HG03520 (cell line): ENCODE measurements around the gene NARF.
A peak's percentile ranks its signal among the peaks of the same experiment; 100 is the strongest.
"Not testable (repeated sequence)": the region's sequence is repeated elsewhere in the genome, so short reads cannot be mapped to it uniquely, and the experiment has no call there.

Experiments
- ATAC-seq: cut with Tn5 transposase; IDR thresholded peaks from one replicate; pipeline ENCODE4 v1.9.1; 2021; ENCODE audit warnings: mild to moderate bottlenecking, moderate library complexity; ENCODE audit not compliant: unreplicated experiment

NARF gene

GRCh38 chr17:82458179-82458884 lies at the start of gene NARF:
Gene NARF, plus strand, starts transcription at chr17:82458741. Its CDS starts 63 bp downstream, at chr17:82458804.
- ATAC-seq = peak; percentile 87

DNA sequence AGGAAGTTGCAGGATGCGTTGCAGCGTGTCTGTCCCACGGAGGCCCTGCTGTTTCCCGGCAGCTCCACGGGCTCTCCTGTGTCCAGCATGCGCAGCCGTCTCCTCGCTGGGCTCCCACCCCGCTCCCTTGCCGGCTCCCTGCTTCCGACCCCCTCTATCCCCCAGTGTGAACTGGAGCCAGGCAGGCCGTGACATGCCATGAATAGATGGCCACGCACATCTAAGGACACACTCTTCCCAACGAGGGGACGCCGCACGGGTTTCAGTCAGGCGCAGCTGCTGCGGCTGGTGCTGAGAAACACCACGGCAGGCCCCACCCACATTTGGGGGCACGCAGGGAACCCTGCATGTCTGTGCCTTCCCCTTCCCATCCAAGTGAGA lies 49.6 kb upstream of the NARF start:
- no peak for ATAC-seq

- ATAC-seq = no peak
Observed at GRCh38 chr17:82410014-82410716, 48.4 kb upstream of the NARF start.

DNA sequence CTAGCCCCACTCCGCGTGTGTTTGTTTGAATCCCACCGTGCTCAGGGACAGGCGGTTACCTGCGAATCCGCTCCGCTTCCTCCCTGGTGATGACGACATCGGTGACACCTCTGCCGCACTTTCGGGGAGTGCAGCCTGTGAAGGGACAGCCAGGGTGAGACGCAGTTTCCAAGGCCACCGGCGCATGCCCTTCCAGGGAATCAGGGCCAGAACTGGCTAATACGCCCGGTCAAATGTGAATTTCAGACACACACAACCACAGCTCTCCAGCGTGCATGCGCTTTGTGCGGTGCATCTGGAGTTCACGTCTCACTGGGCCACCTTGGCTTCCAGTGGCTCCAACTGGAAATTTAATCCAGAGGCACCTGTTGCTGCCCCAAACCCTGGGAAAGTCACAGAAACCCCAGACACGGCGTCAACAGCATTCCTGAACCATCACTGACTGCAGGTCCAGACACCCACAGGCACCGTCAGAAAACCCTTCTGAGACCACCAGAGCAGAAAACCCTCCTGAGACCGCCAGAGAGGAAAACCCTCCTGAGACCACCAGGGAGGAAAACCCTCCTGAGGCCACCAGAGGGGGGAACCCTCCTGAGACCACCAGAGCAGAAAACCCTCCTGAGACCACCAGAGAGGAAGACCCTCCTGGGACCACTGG lies 47.0 kb upstream of the NARF start:
- ATAC-seq = no peak

DNA sequence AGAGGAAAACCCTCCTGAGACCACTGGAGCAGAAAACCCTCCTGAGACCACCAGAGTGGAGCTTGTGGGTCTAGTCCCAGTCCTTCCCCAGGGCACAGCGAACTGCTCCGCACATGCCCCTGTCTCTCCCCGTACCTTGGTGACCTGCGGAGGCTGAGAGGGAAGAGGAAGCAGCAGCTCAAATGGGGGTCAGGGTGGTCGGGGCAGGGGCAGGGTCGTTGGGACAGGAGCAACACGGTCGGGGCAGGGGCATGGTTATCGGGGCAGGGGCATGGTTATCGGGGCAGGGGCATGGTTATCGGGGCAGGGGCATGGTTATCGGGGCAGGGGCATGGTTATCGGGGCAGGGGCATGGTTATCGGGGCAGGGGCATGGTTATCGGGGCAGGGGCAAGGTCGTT lies 46.5 kb upstream of the NARF start:
- ATAC-seq = not testable (repeated sequence)

- ATAC-seq = no peak
Observed at GRCh38 chr17:82412535-82413520, 45.7 kb upstream of the NARF start.

- no peak for ATAC-seq
Observed at GRCh38 chr17:82414548-82415281, 43.8 kb upstream of the NARF start.

DNA sequence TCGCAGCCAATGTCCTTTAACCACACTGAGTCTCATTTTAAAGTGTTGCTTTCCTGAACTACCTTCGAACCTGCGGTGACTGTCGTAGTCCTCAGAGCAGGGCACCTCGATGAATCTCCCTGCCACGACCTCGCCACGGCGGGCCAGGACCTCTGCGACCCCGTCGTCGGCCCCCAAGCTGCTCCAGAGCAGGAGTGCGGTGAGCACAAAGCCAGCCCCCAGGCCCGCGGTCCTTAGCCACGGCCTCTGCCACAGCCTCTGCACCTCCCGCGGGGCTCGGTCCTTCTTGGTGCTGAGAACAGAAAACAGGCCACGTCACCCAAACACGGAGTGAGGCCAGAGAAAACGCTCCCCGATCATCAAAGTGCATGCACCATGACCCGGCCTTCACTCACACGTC lies 43.2 kb upstream of the NARF start:
- no peak for ATAC-seq

DNA sequence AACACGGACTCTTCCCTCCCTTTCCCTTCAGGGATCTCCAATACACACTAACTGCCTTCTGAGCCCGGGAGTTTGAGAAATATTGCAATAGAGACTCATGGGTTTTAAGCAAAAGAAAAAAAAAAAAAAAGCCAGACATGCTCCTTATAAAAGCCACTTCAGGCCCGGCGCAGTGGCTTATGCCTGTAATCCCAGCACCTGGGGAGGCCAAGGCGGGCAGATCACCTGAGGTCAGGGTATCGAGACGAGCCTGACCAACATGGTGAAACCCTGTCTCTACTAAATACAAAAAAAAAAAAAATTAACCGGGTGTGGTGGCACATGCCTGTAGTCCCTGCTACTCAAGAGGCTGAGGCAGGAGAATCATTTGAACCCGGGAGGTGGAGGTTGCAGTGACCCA lies 42.8 kb upstream of the NARF start:
- no peak for ATAC-seq

GRCh38 chr17:82416264-82416663 lies 42.3 kb upstream of the NARF start:
- ATAC-seq = no peak

DNA sequence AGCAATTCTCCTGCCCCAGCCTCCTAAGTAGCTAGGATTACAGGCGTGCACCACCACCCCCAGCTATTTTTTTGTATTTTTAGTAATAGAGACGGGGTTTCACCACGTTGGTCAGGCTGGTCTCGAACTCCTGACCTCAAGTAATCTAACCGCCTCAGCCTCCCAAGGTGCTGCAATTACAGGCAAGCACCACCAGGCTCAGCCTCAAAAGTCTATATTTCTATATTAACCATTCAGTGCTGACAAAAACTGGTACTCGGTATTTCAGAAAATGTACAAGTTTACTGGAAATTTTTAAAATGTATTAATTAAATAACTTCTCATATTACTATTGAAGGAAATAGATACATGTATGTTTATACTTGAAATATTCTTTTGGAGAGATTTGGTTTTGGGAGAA lies 41.8 kb upstream of the NARF start:
- no peak for ATAC-seq

DNA sequence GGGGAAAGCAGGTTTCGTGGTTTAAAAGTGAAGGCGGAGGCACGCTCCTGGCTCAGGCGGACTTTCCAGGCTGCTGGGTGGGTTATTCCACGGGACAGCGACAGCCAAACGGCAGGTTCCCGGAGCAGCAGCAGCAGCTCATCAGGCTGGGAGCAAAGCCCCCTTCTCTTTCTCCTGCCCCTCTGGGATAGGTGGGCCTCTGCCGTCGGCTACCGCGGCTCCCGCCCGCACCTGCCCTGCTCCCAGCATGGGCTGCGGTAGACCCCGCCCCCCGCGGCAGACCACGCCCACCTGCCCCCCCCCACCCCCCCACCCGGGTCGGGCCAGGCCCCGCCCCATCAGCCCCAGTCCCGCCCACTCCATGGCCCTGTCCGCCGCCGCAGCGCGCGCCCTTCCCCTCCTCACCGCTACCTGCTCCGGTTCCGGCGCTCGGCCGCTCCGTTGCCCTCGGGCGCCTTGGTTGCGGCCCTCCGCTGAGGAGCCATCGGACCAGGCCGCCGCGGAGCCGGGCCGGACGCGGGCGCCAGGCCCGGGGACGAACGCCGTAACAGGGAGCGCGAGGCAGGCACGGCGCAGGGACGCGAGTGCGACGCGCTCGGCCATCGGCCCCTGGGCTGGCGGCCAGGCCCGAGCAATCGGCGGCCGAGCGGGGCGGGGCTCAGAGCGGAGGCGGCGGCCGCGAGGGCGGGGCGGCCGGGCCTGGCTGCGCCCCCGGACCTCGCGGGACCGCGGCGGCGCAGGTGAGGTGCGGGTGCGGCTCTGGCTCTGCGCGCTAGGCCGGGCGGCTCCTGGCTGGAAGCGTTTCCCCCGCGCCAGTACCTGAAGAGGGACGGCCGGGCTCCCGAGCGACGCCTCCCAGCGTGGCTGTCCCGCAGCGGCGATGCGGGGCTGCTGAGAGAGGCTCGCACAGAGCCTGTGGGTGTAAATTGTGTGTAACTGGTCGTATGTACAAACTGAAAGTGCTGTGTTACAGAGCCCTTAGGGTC lies 40.2 kb upstream of the NARF start, which contains the start of the genes HEXD and OGFOD3:
TSS of gene HEXD (plus strand) at position 347 of the 986 bp plus-strand sequence. CDS start 1,453 bp downstream, outside the sequence.
TSS of gene OGFOD3 (minus strand) at position 586 of the 986 bp plus-strand sequence. CDS start at position 485, 101 bp downstream.
- ATAC-seq = peak; percentile 64

DNA sequence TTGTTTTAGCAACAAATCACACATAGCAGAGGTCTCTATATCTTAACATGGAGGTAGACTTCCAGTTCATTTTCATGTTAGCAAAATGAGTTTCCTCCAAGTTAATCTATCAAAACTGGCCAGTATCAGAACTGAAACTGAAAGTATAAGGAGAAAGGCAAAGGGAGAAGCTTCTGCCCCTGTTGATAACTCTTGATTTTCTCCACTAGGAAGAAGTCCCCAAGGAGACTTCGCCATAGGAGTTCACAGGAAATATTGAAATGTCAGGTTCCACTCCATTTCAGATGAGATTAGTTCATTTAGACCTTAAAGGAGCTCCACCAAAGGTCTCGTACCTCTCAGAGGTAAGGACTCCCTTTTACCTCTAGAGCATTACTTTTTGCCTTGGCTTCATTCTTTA lies 39.0 kb upstream of the NARF start:
- ATAC-seq = no peak

GRCh38 chr17:82424001-82424862 lies 34.3 kb upstream of the NARF start:
- ATAC-seq = no peak

- no peak for ATAC-seq
Observed at GRCh38 chr17:82424863-82425159, 33.7 kb upstream of the NARF start.

- ATAC-seq = no peak
Observed at GRCh38 chr17:82428546-82428945, 30.0 kb upstream of the NARF start.

DNA sequence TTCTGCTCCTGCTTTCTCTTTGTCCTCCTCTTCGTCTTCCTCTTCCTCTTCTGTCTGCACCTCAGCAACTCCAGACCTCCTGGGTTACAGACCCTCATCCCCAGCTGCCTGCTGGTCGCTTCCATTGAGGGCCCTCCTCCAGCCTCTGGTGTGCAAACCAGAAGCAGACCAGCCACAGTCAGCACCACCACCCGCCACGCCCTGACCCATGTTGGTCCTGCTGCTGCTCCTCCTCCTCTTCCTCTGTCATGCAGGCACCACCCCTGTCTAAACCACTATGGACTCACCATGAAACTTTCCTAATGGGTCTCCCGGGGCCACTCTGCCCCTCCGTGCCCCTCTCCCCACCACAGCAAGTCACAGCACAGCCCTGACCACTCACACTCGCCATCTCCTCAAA lies 28.7 kb upstream of the NARF start:
- no peak for ATAC-seq

DNA sequence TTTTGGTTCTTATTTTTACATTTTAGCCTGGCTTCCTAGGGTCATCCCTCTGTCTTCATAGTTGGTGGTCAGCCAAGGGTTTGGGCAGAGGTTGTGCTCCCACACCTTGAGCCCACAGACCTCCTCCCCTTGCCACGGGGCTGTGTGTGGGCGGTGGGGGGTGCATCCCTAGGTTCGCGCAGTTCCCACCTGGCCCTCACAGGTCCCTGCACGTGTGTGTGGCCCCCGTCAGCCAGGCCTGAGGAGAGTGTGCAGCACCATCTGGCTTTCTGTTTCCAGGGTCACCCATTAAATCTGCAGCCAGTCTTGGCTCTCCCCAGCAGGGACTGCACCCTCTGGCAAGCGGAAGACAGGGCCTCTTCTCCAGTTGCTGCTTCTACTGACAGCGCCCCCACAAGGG lies 26.5 kb upstream of the NARF start:
- no peak for ATAC-seq
